Activated naive CD4-positive, alpha-beta T cell treated with anti-CD3 and anti-CD28 coated beads for 36 hours (primary cell): Measurements from ENCODE around the gene POU4F2. TPM values are rescaled to one million over a fixed set of nuclear protein-coding genes. Genes with fewer than 3 reads are reported as not detected.
"Not testable (repeated sequence)": the region's sequence is repeated elsewhere in the genome, so short reads cannot be mapped to it uniquely, and the experiment has no call there.

Source experiments
- CTCF ChIA-PET: fragments of 350-600 bp; sonication (Branson Sonifier 250); formaldehyde crosslinking; loops from one replicate; lab custom pipeline; 2021; ENCODE audit warnings: antibody characterized with exemption; lab: Charles Lee
- DNase-seq: peaks from one replicate; pipeline ENCODE4 v3.0.0-alpha.2; 2020
- H3K27ac Mint-ChIP-seq: one replicate; pipeline ENCODE4 v1.8.0; 2021; ENCODE audit warnings: mild to moderate bottlenecking, mixed read lengths
- H3K27me3 Mint-ChIP-seq: one replicate; pipeline ENCODE4 v1.8.0; 2021; ENCODE audit warnings: low read depth, mixed read lengths
- H3K36me3 Mint-ChIP-seq: one replicate; pipeline ENCODE4 v1.8.0; 2021; ENCODE audit warnings: low read depth, mixed read lengths
- H3K4me1 Mint-ChIP-seq: one replicate; pipeline ENCODE4 v1.8.0; 2021; ENCODE audit warnings: low read depth, mixed read lengths
- H3K4me3 Mint-ChIP-seq: one replicate; pipeline ENCODE4 v1.8.0; 2021; ENCODE audit warnings: mild to moderate bottlenecking, moderate library complexity, mixed read lengths
- H3K9me3 Mint-ChIP-seq: one replicate; pipeline ENCODE4 v1.8.0; 2021; ENCODE audit warnings: mixed read lengths
- intact Hi-C: fragments of 100-400 bp; cut with micrococcal nuclease; formaldehyde crosslinking; loops from one replicate; pipeline ENCODE4 v1.15.1; 2023
- total RNA-seq, 2 experiments: library from RNA; stranded (reverse); gene quantifications; one replicate each; pipeline ENCODE4 v1.2.3, GENCODE V29; 2021

The POU4F2 gene
- total RNA-seq, 2 experiments from 2014 or later: not detected

- CTCF ChIA-PET: no interaction called here
- Mint-ChIP-seq H3K9me3 (no peaks in the 10 kb centered on the region), H3K27ac (no peak overlapping the region), H3K4me1 (peaks cover 9% of the 10 kb centered on the region), H3K36me3 (peaks cover 2% of the 10 kb centered on the region), H3K27me3 (peaks cover 71% of the 10 kb centered on the region), H3K4me3 (no peak overlapping the region)
- intact Hi-C loops: no loop called here
- no peak for DNase-seq
Measured at GRCh38 chr4:146643812-146644401, 5.2 kb downstream of the POU4F2 start.

GRCh38 chr4:146645921-146646320, 7.2 kb downstream of the POU4F2 start:
- CTCF ChIA-PET: no interaction called here
- Mint-ChIP-seq H3K4me3 (no peak overlapping the region), H3K36me3 (peaks cover 2% of the 10 kb centered on the region), H3K4me1 (peaks cover 2% of the 10 kb centered on the region), H3K27me3 (peaks cover 69% of the 10 kb centered on the region), H3K9me3 (no peaks in the 10 kb centered on the region), H3K27ac (no peak overlapping the region)
- intact Hi-C loops: no loop called here
- no peak for DNase-seq

DNA sequence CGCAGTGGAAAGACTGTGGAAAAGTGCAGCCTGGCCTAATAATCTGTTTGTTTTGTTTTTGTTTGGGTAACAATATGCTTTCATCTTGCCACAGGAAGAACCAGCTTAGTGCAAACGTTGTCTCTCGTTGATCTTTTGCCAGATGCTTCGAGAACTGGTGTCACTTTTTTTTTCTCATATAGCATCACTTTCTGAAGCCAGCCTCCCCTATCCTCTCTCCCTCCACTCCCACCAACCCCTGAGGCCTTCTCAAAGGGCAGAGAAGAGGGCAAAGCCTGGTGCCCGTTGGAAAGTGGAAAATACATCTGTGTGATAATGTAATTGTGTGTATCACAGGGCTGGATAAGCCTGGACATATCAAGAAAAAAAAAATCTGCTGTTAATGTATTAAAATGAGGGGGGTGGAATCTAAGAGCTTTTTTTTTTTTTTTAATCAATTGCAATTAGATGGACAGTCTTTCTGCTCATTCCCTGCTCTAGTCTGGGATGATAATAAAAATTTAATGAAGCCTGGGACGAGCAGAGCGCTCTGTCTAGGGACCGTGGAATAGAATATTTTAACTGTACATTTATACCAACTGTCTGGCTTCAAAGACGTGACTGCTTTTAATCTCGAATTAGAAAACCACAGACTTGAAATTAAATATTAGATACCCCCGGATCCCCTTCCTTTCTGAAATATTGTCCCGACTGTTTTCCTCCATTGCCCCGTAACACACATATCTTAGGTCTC, 8.1 kb downstream of the POU4F2 start:
- intact Hi-C loops: no loop called here
- H3K36me3 Mint-ChIP-seq: peaks cover 2% of the 10 kb centered on the region
- H3K4me1 Mint-ChIP-seq: peaks cover 2% of the 10 kb centered on the region
- peaks cover 70% of the 10 kb centered on the region for H3K27me3 Mint-ChIP-seq
- H3K4me3 Mint-ChIP-seq: no peak overlapping the region
- no peak for DNase-seq
- no peaks in the 10 kb centered on the region for H3K9me3 Mint-ChIP-seq
- CTCF ChIA-PET: no interaction called here
- H3K27ac Mint-ChIP-seq: no peak overlapping the region

DNA sequence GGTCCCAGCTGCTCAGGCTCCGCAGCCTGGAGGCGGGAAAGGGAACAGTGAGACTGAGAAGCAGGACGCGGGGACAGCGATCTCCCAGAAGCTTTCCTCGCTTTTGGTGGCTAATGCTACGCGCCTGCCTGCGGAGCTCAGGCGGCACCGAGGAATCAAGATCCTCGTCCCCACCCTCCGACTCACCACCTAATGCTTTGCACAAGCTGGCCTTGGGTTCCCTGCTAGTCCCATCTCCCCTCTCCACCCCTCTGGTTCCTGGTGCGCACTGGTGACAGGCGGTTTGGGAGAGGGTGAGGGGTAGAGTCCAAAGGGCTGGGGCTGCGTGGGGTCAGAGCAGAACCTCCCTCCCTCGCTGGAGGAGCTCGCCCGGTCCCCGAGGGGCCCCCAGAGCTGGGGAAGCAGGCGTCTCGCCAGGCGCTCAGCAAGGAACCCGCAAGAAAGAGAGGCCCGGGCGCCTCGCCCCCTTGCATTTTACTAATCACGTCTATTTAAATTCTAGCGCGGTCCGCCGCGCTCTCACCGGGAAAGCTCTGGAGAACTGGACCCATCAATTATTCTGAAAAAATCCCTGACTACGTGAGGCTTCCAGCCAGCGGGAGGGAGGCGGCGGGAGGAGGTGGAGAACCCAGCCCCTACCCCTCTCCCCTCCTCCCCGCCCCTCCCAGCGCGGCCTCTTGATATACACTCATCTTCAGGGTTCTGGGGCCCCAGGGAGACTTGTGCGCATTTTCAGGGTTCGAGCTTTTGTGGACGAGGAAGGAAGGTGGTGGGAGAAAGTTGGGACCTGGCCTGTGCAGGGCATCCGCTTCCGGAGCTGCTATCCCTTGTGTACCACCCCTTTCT, 9.1 kb downstream of the POU4F2 start:
- CTCF ChIA-PET: no interaction called here
- peaks cover 2% of the 10 kb centered on the region for H3K36me3 Mint-ChIP-seq
- no peak overlapping the region for H3K27ac Mint-ChIP-seq
- no peaks in the 10 kb centered on the region for H3K9me3 Mint-ChIP-seq
- no peak overlapping the region for H3K4me3 Mint-ChIP-seq
- no peak for DNase-seq
- intact Hi-C loops: no loop called here
- H3K27me3 Mint-ChIP-seq: peaks cover 73% of the 10 kb centered on the region
- peaks cover 2% of the 10 kb centered on the region for H3K4me1 Mint-ChIP-seq

DNA sequence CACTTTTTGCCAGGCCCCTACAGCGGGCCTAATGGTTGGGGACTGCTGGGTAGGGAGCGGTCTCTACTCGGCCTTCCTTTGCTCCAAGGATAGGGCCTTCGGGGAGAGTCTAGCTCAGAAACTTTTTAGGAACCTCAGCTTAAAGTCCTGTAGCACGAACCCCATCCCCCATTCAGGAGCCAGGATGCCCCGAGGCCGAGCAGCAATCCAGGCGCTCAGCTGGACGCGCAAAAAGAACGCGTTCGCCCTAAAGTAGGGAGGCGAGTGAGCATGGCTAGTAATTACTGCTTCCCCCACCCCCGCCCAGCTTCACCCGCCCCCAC, 9.7 kb downstream of the POU4F2 start:
- intact Hi-C loops: no loop called here
- no peak overlapping the region for H3K4me3 Mint-ChIP-seq
- CTCF ChIA-PET: no interaction called here
- H3K27ac Mint-ChIP-seq: no peak overlapping the region
- no peak for DNase-seq
- peaks cover 2% of the 10 kb centered on the region for H3K4me1 Mint-ChIP-seq
- H3K9me3 Mint-ChIP-seq: no peaks in the 10 kb centered on the region
- H3K27me3 Mint-ChIP-seq: peaks cover 74% of the 10 kb centered on the region
- H3K36me3 Mint-ChIP-seq: peaks cover 2% of the 10 kb centered on the region

DNA sequence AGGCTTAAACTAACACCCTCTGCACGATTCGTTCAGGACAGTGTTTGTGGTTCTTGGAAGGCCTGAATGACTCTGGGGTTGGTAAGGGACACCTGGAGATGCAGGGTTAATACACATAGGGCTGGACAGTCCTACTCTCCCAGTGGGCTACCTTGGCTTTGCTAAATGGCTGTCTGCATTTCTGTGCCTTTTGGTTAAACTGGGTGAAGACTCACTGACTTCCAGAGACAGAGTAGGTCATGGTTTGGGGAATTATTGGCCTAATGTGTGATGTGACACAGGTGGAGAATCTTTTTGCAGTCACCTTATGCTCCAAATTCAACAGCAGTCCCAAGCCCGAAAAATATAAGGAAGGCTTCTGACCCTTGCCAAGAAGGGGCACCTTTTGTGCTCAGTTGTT, 10.5 kb downstream of the POU4F2 start:
- Mint-ChIP-seq H3K9me3 (no peaks in the 10 kb centered on the region), H3K27ac (no peak overlapping the region), H3K4me3 (no peak overlapping the region), H3K4me1 (peaks cover 2% of the 10 kb centered on the region), H3K36me3 (peaks cover 2% of the 10 kb centered on the region), H3K27me3 (peaks cover 74% of the 10 kb centered on the region)
- CTCF ChIA-PET: no interaction called here
- DNase-seq: no peak
- intact Hi-C loops: no loop called here

GRCh38 chr4:146650034-146650433, 11.3 kb downstream of the POU4F2 start:
- H3K27ac Mint-ChIP-seq: no peak overlapping the region
- no peak overlapping the region for H3K4me3 Mint-ChIP-seq
- H3K9me3 Mint-ChIP-seq: no peaks in the 10 kb centered on the region
- peaks cover 7% of the 10 kb centered on the region for H3K4me1 Mint-ChIP-seq
- CTCF ChIA-PET: no interaction called here
- peaks cover under 1% of the 10 kb centered on the region for H3K36me3 Mint-ChIP-seq
- intact Hi-C loops: no loop called here
- DNase-seq: no peak
- peaks cover 73% of the 10 kb centered on the region for H3K27me3 Mint-ChIP-seq

- intact Hi-C loops: loop anchor here (2.0 kb wide), 1 partner anchor 308 kb away; no protein-coding TSS in a partner anchor
- H3K27me3 Mint-ChIP-seq: peaks cover 67% of the 10 kb centered on the region
- H3K27ac Mint-ChIP-seq: no peak overlapping the region
- peaks cover 10% of the 10 kb centered on the region for H3K4me1 Mint-ChIP-seq
- DNase-seq: peak; percentile 29
- CTCF ChIA-PET: no interaction called here
- H3K4me3 Mint-ChIP-seq: peak overlapping the region; percentile 54
- no peaks in the 10 kb centered on the region for H3K36me3 Mint-ChIP-seq
- no peaks in the 10 kb centered on the region for H3K9me3 Mint-ChIP-seq
Measured at GRCh38 chr4:146654687-146655520, 16.2 kb downstream of the POU4F2 start.

DNA sequence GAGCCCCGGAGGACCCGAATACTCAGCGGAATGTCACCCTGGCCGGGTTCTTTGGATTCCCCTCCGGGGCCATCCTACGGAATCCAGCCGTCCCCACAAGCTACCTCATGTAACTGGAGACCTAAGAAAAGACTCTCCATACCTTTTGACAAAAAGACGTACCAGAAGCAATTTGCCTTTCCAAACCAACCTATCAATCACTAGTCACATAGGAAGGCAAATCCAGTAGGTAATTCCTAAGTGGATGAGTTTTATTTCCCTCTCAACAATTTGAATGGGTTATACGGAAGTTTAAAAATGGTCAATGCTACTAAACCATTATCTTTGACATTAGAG, 16.8 kb downstream of the POU4F2 start:
- intact Hi-C loops: loop anchor here (2.0 kb wide), 1 partner anchor 309 kb away; no protein-coding TSS in a partner anchor
- Mint-ChIP-seq H3K4me1 (peaks cover 10% of the 10 kb centered on the region), H3K4me3 (peak overlapping the region; percentile 3), H3K27ac (no peak overlapping the region), H3K27me3 (peaks cover 65% of the 10 kb centered on the region), H3K9me3 (no peaks in the 10 kb centered on the region), H3K36me3 (no peaks in the 10 kb centered on the region)
- CTCF ChIA-PET: interaction anchor here (0.5 kb wide), 1 partner anchor 282 kb away, joined by 3 read pairs; no protein-coding TSS in a partner anchor
- DNase-seq: no peak

DNA sequence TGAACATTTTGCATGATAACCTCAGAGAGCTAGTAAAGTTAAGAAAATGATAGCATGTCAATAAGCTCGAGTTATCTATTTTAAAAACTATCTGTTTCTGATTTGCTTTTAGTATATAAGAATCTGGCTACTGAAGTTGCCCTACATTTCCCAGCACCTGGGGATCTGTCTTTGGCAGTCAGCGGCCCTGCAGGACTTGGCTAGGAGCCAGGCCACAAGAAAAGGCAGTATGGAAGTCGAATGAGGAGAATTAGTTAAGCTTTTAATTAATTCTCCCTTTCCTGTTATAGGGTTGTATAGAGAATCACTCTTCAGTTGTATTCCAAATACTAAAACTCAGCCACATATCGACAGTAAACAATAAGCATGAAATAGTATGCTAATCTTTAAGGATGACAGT, 22.7 kb downstream of the POU4F2 start:
- no peak for DNase-seq
- intact Hi-C loops: no loop called here
- Mint-ChIP-seq H3K36me3 (peaks cover 3% of the 10 kb centered on the region), H3K27ac (no peak overlapping the region), H3K27me3 (peaks cover 22% of the 10 kb centered on the region), H3K9me3 (peaks cover 4% of the 10 kb centered on the region), H3K4me1 (no peaks in the 10 kb centered on the region), H3K4me3 (no peak overlapping the region)
- CTCF ChIA-PET: interaction anchor here (0.6 kb wide), 1 partner anchor 783 kb away, joined by 3 read pairs; no protein-coding TSS in a partner anchor

- H3K4me1 Mint-ChIP-seq, intact Hi-C loops: not testable (repeated sequence)
Measured at GRCh38 chr4:146663968-146664311, 25.2 kb downstream of the POU4F2 start.

More at GRCh38 chr4:146663968-146664311, 25.2 kb downstream of the POU4F2 start:
- H3K9me3 Mint-ChIP-seq, H3K27ac Mint-ChIP-seq, CTCF ChIA-PET, H3K36me3 Mint-ChIP-seq, DNase-seq, H3K4me3 Mint-ChIP-seq: not testable (repeated sequence)
- peaks cover 13% of the 10 kb centered on the region for H3K27me3 Mint-ChIP-seq
